Fibroblast of lung (primary cell): ENCODE data around the gene RABGAP1L. TPM values are rescaled to one million over a fixed set of nuclear protein-coding genes. Genes with fewer than 3 reads are reported as not detected.

Source experiments
- DNase-seq, 2 donors: peaks; one replicate each; pipeline versions ENCODE4 v3.0.0 to v3.0.0-alpha.2; 2010; ENCODE audit warnings: low read depth in 2 of 2
- H2AFZ ChIP-seq: 2 replicates; pipeline ENCODE4 v1.5.1; 2012; ENCODE audit warnings: low read length, control low read depth, inconsistent platforms
- H3K27ac ChIP-seq: 2 replicates; pipeline ENCODE4 v1.5.1; 2011; ENCODE audit warnings: low read length, control low read depth; ENCODE audit not compliant: insufficient read depth
- H3K27me3 ChIP-seq: 2 replicates; pipeline ENCODE4 v1.5.1; 2011; ENCODE audit warnings: mild to moderate bottlenecking, low read length; ENCODE audit not compliant: control insufficient read depth, insufficient read depth
- H3K36me3 ChIP-seq: 2 replicates; pipeline ENCODE4 v1.5.1; 2011; ENCODE audit warnings: low read length; ENCODE audit not compliant: control insufficient read depth, insufficient read depth
- H3K4me1 ChIP-seq: 2 replicates; pipeline ENCODE4 v1.5.1; 2011; ENCODE audit warnings: low read length; ENCODE audit not compliant: control insufficient read depth, insufficient read depth; ENCODE audit errors: extremely low read depth
- H3K4me2 ChIP-seq: 2 replicates; pipeline ENCODE4 v1.5.1; 2011; ENCODE audit warnings: low read length, control low read depth; ENCODE audit not compliant: insufficient read depth; ENCODE audit errors: extremely low read depth
- H3K4me3 ChIP-seq, 4 experiments: fragments of 200-600 bp in 1 of 4; sonication (generic) in 1 of 4; replicated peaks in 1 of 4; 2 replicates each; pipeline ENCODE4 v1.5.1; 2011 to 2016; ENCODE audit warnings: low read length in 4 of 4, low read depth in 3 of 4, mild to moderate bottlenecking in 3 of 4, control low read depth in 2 of 4, inconsistent platforms in 1 of 4, mixed read lengths in 1 of 4; ENCODE audit not compliant: insufficient read depth in 1 of 4; ENCODE audit errors: control extremely low read depth in 1 of 4
- H3K79me2 ChIP-seq: 2 replicates; pipeline ENCODE4 v1.5.1; 2012; ENCODE audit warnings: mild to moderate bottlenecking, low read length, inconsistent platforms; ENCODE audit not compliant: control insufficient read depth, insufficient read depth
- H3K9ac ChIP-seq: 2 replicates; pipeline ENCODE4 v1.5.1; 2011; ENCODE audit warnings: mild to moderate bottlenecking, low read length, control low read depth; ENCODE audit not compliant: insufficient read depth
- H3K9me3 ChIP-seq: 2 replicates; pipeline ENCODE4 v1.5.1; 2012; ENCODE audit warnings: low read depth, low read length; ENCODE audit not compliant: control insufficient read depth, insufficient read depth
- H4K20me1 ChIP-seq: 2 replicates; pipeline ENCODE4 v1.5.1; 2011; ENCODE audit warnings: low read length; ENCODE audit not compliant: control insufficient read depth, insufficient read depth; ENCODE audit errors: extremely low read depth
- EZH2 ChIP-seq: IDR thresholded peaks from 2 replicates; pipeline ENCODE4 v1.5.1; 2012; ENCODE audit warnings: low read length, control low read depth, mild to moderate bottlenecking; ENCODE audit errors: missing control alignments
- polyA plus RNA-seq, 2 donors: library from polyadenylated mRNA; depleted of rRNA in 1 of 2; stranded (reverse) in 1 of 2; unstranded in 1 of 2; fragments of >200 nt; gene quantifications; 2 replicates each; pipeline ENCODE4 v1.2.1, GENCODE V29; 2011 to 2012; ENCODE audit warnings: missing spikeins in 1 of 2
- total RNA-seq: library from RNA; depleted of rRNA; stranded (reverse); fragments of >200 nt; gene quantifications from 2 replicates; pipeline ENCODE4 v1.2.1, GENCODE V29; 2014
- TF ChIP-seq, protein P1 (sequence below), 2 donors: IDR thresholded peaks in 1 of 2; conservative IDR thresholded peaks in 1 of 2; 1 replicate in 1 of 2; 2 replicates in 1 of 2; pipeline ENCODE4 v1.5.1; 2011 to 2012; ENCODE audit warnings: low read length in 2 of 2, control low read depth in 1 of 2, inconsistent platforms in 1 of 2, low read depth in 1 of 2, mild to moderate bottlenecking in 1 of 2

The RABGAP1L gene
- total and polyA plus RNA-seq, 2 donors (not counting 1 experiment from before 2014, with no cell fraction given): 33.8 to 36.5 TPM

DNA sequence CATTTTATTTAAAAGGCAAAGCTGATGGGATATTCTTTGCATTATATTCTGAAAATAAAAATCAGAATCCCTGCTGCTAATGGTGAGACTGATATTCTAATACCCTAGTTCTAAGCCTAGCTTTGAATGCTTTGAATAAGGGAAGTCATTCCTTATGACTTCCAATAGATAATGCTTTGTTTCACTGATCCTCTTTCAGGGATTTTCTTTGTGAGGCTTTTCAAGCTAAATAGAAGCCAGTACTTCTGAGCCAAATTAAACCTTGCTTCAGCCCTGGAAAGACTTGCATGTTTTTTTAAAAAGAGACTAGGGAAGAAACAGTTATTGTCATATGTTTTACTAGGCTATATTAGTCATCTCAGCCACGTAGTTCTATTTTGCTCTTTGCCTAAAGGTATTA, 771.9 kb downstream of the RABGAP1L start:
- DNase-seq: no peak
- H3K4me2 ChIP-seq: no peak overlapping the region
- no peak overlapping the region for H3K27ac ChIP-seq
- no peaks in the 10 kb centered on the region for H3K27me3 ChIP-seq
- TF ChIP-seq EZH2: no peak
- TF ChIP-seq, protein P1, sequence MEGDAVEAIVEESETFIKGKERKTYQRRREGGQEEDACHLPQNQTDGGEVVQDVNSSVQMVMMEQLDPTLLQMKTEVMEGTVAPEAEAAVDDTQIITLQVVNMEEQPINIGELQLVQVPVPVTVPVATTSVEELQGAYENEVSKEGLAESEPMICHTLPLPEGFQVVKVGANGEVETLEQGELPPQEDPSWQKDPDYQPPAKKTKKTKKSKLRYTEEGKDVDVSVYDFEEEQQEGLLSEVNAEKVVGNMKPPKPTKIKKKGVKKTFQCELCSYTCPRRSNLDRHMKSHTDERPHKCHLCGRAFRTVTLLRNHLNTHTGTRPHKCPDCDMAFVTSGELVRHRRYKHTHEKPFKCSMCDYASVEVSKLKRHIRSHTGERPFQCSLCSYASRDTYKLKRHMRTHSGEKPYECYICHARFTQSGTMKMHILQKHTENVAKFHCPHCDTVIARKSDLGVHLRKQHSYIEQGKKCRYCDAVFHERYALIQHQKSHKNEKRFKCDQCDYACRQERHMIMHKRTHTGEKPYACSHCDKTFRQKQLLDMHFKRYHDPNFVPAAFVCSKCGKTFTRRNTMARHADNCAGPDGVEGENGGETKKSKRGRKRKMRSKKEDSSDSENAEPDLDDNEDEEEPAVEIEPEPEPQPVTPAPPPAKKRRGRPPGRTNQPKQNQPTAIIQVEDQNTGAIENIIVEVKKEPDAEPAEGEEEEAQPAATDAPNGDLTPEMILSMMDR (conservative IDR thresholded peaks at IDR 0.05 in 1 of 2, IDR thresholded peaks at IDR 0.05 in 1 of 2; ENCODE audit: low read depth in 1 of 2, low read length in 2 of 2): no peak
- H3K9ac ChIP-seq: no peak overlapping the region
- no peaks in the 10 kb centered on the region for H3K4me1 ChIP-seq
- no peaks in the 10 kb centered on the region for H3K9me3 ChIP-seq
- H2AFZ ChIP-seq: no peak overlapping the region
- H3K4me3 ChIP-seq: no peak overlapping the region
- no peaks in the 10 kb centered on the region for H3K79me2 ChIP-seq
- no peaks in the 10 kb centered on the region for H3K36me3 ChIP-seq
- no peaks in the 10 kb centered on the region for H4K20me1 ChIP-seq

DNA sequence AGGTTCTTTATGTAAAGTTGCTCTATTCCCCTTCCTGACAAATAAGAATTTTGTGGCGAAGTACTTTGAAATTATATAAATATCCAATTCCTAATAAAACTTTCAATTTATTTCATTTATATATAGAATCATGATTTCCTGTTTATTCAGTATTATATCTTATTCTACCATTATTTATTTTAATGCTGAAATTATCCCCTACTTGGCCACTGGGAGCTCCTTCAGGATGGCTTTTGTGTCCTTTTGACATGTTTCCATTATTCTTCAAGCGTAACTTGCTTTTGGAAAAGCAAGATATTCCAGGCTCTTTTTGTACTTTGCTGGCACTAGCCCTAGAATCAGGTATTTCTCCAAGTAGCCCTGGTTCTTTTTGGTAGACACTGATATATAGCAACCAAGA, 773.3 kb downstream of the RABGAP1L start:
- Histone ChIP-seq H3K79me2 (no peaks in the 10 kb centered on the region), H3K27me3 (no peaks in the 10 kb centered on the region), H3K4me2 (no peak overlapping the region), H4K20me1 (no peaks in the 10 kb centered on the region), H3K4me1 (no peaks in the 10 kb centered on the region), H3K9me3 (no peaks in the 10 kb centered on the region), H3K4me3 (no peak overlapping the region), H2AFZ (no peak overlapping the region), H3K9ac (no peak overlapping the region), H3K36me3 (no peaks in the 10 kb centered on the region), H3K27ac (no peak overlapping the region)
- DNase-seq: no peak
- TF ChIP-seq EZH2: no peak
- TF ChIP-seq, protein P1 (conservative IDR thresholded peaks at IDR 0.05 in 1 of 2, IDR thresholded peaks at IDR 0.05 in 1 of 2; ENCODE audit: low read depth in 1 of 2, low read length in 2 of 2): peak in 1 of 2 donors; percentile 15

DNA sequence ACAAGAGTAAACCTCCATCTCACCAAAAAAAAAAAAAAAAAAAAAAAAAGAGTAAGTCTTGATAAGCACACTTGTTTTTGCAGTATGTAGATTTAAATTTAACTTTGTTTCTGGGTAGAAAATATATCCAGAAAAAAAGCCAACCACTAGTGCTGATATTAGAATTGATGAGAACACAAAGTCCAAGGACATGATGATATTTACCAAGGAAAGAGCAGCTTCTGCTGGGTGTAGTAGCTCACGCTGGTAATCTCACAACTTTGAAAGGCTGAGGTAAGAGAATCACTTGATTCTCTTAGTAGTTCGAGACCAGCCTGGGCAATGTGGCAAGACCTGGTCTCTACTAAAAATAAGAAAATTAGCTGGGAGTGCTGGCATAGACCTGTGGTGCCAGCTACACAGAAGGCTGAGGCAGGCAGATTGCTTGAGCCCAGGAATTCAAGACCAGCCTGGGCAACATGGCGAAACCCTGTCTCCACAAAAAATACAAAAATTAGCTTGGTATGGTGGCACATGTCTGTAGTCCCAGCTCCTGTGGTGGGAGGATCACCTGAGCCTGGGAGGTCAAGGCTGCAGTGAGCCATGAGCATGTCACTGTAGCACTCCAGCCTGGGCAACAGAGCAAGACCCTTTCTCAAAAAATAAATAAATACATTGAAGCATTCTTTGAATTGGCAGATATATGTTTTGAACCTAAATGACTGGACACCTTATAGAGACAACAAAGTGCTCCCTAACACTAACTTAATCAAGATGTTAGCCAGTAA, 776.8 kb downstream of the RABGAP1L start:
- TF ChIP-seq EZH2: no peak
- TF ChIP-seq, protein P1 (conservative IDR thresholded peaks at IDR 0.05 in 1 of 2, IDR thresholded peaks at IDR 0.05 in 1 of 2; ENCODE audit: low read depth in 1 of 2, low read length in 2 of 2): no peak
- no peaks in the 10 kb centered on the region for H3K79me2 ChIP-seq

More for the DNA sequence above, 776.8 kb downstream of the RABGAP1L start:
- H3K4me2 ChIP-seq: no peak overlapping the region
- no peaks in the 10 kb centered on the region for H3K36me3 ChIP-seq
- H3K9me3 ChIP-seq: no peaks in the 10 kb centered on the region
- no peak overlapping the region for H3K4me3 ChIP-seq
- no peak overlapping the region for H3K27ac ChIP-seq
- H3K9ac ChIP-seq: no peak overlapping the region
- DNase-seq: no peak
- H3K27me3 ChIP-seq: no peaks in the 10 kb centered on the region
- H4K20me1 ChIP-seq: no peaks in the 10 kb centered on the region
- no peaks in the 10 kb centered on the region for H3K4me1 ChIP-seq
- no peak overlapping the region for H2AFZ ChIP-seq
